Vagina (tissue), 2 donors: ENCODE measurements around the gene CFAP126.

Experiments
- CTCF ChIP-seq, 3 experiments: fragments of 450-650 bp in 2 of 3; fragments of 200-600 bp in 1 of 3; sonication (generic) in 1 of 3; IDR thresholded peaks; one replicate each; pipeline ENCODE4 v1.5.1; 2017 to 2019; ENCODE audit warnings: antibody characterized with exemption in 3 of 3, mild to moderate bottlenecking in 2 of 3, moderate library complexity in 2 of 3
- POLR2A ChIP-seq, 2 donors: fragments of 450-650 bp; IDR thresholded peaks; one replicate each; pipeline ENCODE4 v1.6.1; 2017; ENCODE audit warnings: antibody characterized with exemption in 2 of 2, mild to moderate bottlenecking in 2 of 2, moderate library complexity in 2 of 2

- TF ChIP-seq CTCF (IDR thresholded peaks at IDR 0.05), result no peak
- TF ChIP-seq POLR2A (IDR thresholded peaks at IDR 0.05), result no peak
Measured at GRCh38 chr1:161357073-161357472, 10.6 kb downstream of the CFAP126 start.
